Keratinocyte (primary cell): Measurements from ENCODE around the gene PRKCZ. TPM values are rescaled to one million over a fixed set of nuclear protein-coding genes. Genes with fewer than 3 reads are reported as not detected.

Source experiments
- DNase-seq: peaks from one replicate; pipeline ENCODE4 v3.0.0-alpha.2; 2011; ENCODE audit warnings: low read depth, missing footprints, low spot score
- FAIRE-seq: peaks from 2 replicates; lab custom pipeline; 2011; peaks lifted over from hg19 to GRCh38; lab: Jason Lieb, UNC
- H2AFZ ChIP-seq: 2 replicates; pipeline ENCODE4 v1.6.0; 2012; ENCODE audit warnings: low read length, control low read depth, inconsistent platforms; ENCODE audit not compliant: control insufficient read depth
- H3K27ac ChIP-seq: 2 replicates; pipeline ENCODE4 v1.5.1; 2011; ENCODE audit warnings: low read length; ENCODE audit not compliant: control insufficient read depth, insufficient read depth
- H3K27me3 ChIP-seq: 3 replicates; pipeline ENCODE4 v1.6.0; 2011; ENCODE audit warnings: low read length; ENCODE audit not compliant: control insufficient read depth, insufficient read depth; ENCODE audit errors: extremely low read depth
- H3K36me3 ChIP-seq, 2 experiments: 2 replicates in 1 of 2; 3 replicates in 1 of 2; pipeline ENCODE4 v1.5.1; 2011; ENCODE audit warnings: low read length in 2 of 2, mild to moderate bottlenecking in 1 of 2; ENCODE audit not compliant: control insufficient read depth in 2 of 2, insufficient read depth in 2 of 2; ENCODE audit errors: extremely low read depth in 1 of 2
- H3K4me1 ChIP-seq: 3 replicates; pipeline ENCODE4 v1.5.1; 2011; ENCODE audit warnings: low read length; ENCODE audit not compliant: control insufficient read depth, insufficient read depth; ENCODE audit errors: extremely low read depth
- H3K4me2 ChIP-seq: 3 replicates; pipeline ENCODE4 v1.6.0; 2011; ENCODE audit warnings: low read depth, low read length; ENCODE audit not compliant: control insufficient read depth, insufficient read depth; ENCODE audit errors: extremely low read depth
- H3K4me3 ChIP-seq, 3 experiments: fragments of 200-600 bp in 1 of 3; sonication (generic) in 1 of 3; 2 replicates in 2 of 3; 3 replicates in 1 of 3; pipeline ENCODE4 v1.5.1; 2011 to 2016; ENCODE audit warnings: low read length in 3 of 3, mild to moderate bottlenecking in 3 of 3, control low read depth in 2 of 3, inconsistent platforms in 1 of 3, low read depth in 1 of 3, mixed read lengths in 1 of 3, mixed run types in 1 of 3, moderate library complexity in 1 of 3; ENCODE audit not compliant: control insufficient read depth in 2 of 3, insufficient read depth in 2 of 3; ENCODE audit errors: extremely low read depth in 1 of 3
- H3K79me2 ChIP-seq: 2 replicates; pipeline ENCODE4 v1.6.0; 2012; ENCODE audit warnings: low read length; ENCODE audit not compliant: control insufficient read depth, insufficient read depth
- H3K9ac ChIP-seq: 3 replicates; pipeline ENCODE4 v1.6.0; 2011; ENCODE audit warnings: low read length; ENCODE audit not compliant: control insufficient read depth, insufficient read depth; ENCODE audit errors: extremely low read depth
- H3K9me1 ChIP-seq: 3 replicates; pipeline ENCODE4 v1.6.0; 2011; ENCODE audit warnings: low read length; ENCODE audit not compliant: control insufficient read depth, insufficient read depth; ENCODE audit errors: extremely low read depth
- H3K9me3 ChIP-seq: 2 replicates; pipeline ENCODE4 v1.5.1; 2012; ENCODE audit warnings: low read depth, low read length; ENCODE audit not compliant: control insufficient read depth
- H4K20me1 ChIP-seq: 3 replicates; pipeline ENCODE4 v1.6.0; 2011; ENCODE audit warnings: low read length; ENCODE audit not compliant: control insufficient read depth, insufficient read depth; ENCODE audit errors: extremely low read depth
- CTCF ChIP-seq, 3 experiments: IDR thresholded peaks in 1 of 3; conservative IDR thresholded peaks in 1 of 3; optimal IDR thresholded peaks in 1 of 3; 2 replicates in 2 of 3; 3 replicates in 1 of 3; pipeline versions ENCODE3 to v1.5.1; 2011; ENCODE audit warnings: low read length in 3 of 3, mild to moderate bottlenecking in 3 of 3, moderate library complexity in 2 of 3, control low read depth in 1 of 3, inconsistent platforms in 1 of 3; ENCODE audit not compliant: insufficient read depth in 2 of 3; ENCODE audit errors: extremely low read depth in 1 of 3
- EZH2 ChIP-seq: IDR thresholded peaks from one replicate; pipeline ENCODE4 v1.6.1; 2012; ENCODE audit warnings: inconsistent platforms, mild to moderate bottlenecking, low read length, moderate library complexity
- dilution Hi-C: fragments of 300-500 bp; cut with MboI; formaldehyde crosslinking; loops from one replicate; pipeline ENCODE4 v1.7.0; 2020; ENCODE audit warnings: low sequenced_read_pairs; ENCODE audit not compliant: extremely low pct_ligation_motif_present
- polyA plus RNA-seq, 5 experiments: library from polyadenylated mRNA; depleted of rRNA in 3 of 5; stranded (reverse) in 3 of 5; stranded (forward) in 1 of 5; unstranded in 1 of 5; fragments of >200 nt; gene quantifications; 1 replicate in 1 of 5; 2 replicates in 3 of 5; 3 replicates in 1 of 5; pipeline versions ENCODE4 v1.2.1 to v1.2.3, GENCODE V29; 2011 to 2012; ENCODE audit warnings: missing spikeins in 2 of 5, low read depth in 1 of 5, low replicate concordance in 1 of 5

PRKCZ gene
- polyA plus RNA-seq, 1 donor (not counting 4 experiments of a cell fraction or from before 2014, with no cell fraction given): 36.3 TPM

- no peak for FAIRE-seq
- Histone ChIP-seq H4K20me1 (peaks cover 7% of the 10 kb centered on the region), H3K36me3 (peaks cover 4 to 18% of the 10 kb centered on the region in 2 experiments), H3K4me1 (no peaks in the 10 kb centered on the region), H3K9me1 (no peaks in the 10 kb centered on the region), H3K79me2 (peaks cover 4% of the 10 kb centered on the region), H3K4me3 (no peak overlapping the region), H3K4me2 (no peak overlapping the region), H3K9ac (no peak overlapping the region), H3K9me3 (no peaks in the 10 kb centered on the region), H2AFZ (no peak overlapping the region), H3K27me3 (no peaks in the 10 kb centered on the region), H3K27ac (no peak overlapping the region)
- dilution Hi-C loops: no loop called here
- DNase-seq: no peak
- TF ChIP-seq CTCF (optimal IDR thresholded peaks at IDR 0.05 in 1 of 3, IDR thresholded peaks at IDR 0.05 in 1 of 3, conservative IDR thresholded peaks at IDR 0.05 in 1 of 3; ENCODE audit: extremely low read depth in 1 of 3, insufficient read depth in 2 of 3, low read length in 3 of 3) (no peak), EZH2 (no peak)
Measured at GRCh38 chr1:2155788-2156187, 105.6 kb downstream of the PRKCZ start.

GRCh38 chr1:2156866-2157265, 106.7 kb downstream of the PRKCZ start:
- H3K9me3 ChIP-seq: no peaks in the 10 kb centered on the region
- H4K20me1 ChIP-seq: peaks cover 7% of the 10 kb centered on the region
- no peak for DNase-seq
- no peak overlapping the region for H2AFZ ChIP-seq
- TF ChIP-seq EZH2 (no peak), CTCF (optimal IDR thresholded peaks at IDR 0.05 in 1 of 3, IDR thresholded peaks at IDR 0.05 in 1 of 3, conservative IDR thresholded peaks at IDR 0.05 in 1 of 3; ENCODE audit: extremely low read depth in 1 of 3, insufficient read depth in 2 of 3, low read length in 3 of 3) (no peak)
- dilution Hi-C loops: no loop called here
- H3K9me1 ChIP-seq: no peaks in the 10 kb centered on the region
- H3K9ac ChIP-seq: no peak overlapping the region
- peaks cover 4% of the 10 kb centered on the region for H3K79me2 ChIP-seq
- no peak overlapping the region for H3K4me3 ChIP-seq
- H3K4me1 ChIP-seq: no peaks in the 10 kb centered on the region
- no peak for FAIRE-seq
- no peak overlapping the region for H3K4me2 ChIP-seq
- H3K36me3 ChIP-seq: peaks cover 0 to 17% of the 10 kb centered on the region in 2 experiments
- no peak overlapping the region for H3K27ac ChIP-seq
- no peaks in the 10 kb centered on the region for H3K27me3 ChIP-seq
